Large intestine (tissue), 3 donors: ENCODE measurements around the gene PATJ. TPM values are rescaled to one million over a fixed set of nuclear protein-coding genes. Genes with fewer than 3 reads are reported as not detected.

ENCODE experiments used
- DNase-seq, 2 donors: peaks; one replicate each; pipeline versions ENCODE4 v3.0.0 to v3.0.0-alpha.2; 2013
- H3K27ac ChIP-seq: one replicate; pipeline ENCODE4 v1.5.1; 2013; ENCODE audit warnings: low read length
- H3K27me3 ChIP-seq: 2 replicates; pipeline ENCODE4 v1.6.1; 2013; ENCODE audit warnings: low read length; ENCODE audit not compliant: control insufficient read depth, insufficient read depth
- H3K36me3 ChIP-seq: 2 replicates; pipeline ENCODE4 v1.6.1; 2013; ENCODE audit warnings: low read length; ENCODE audit not compliant: control insufficient read depth, insufficient read depth
- H3K4me1 ChIP-seq: one replicate; pipeline ENCODE4 v1.6.1; 2013; ENCODE audit warnings: low read length; ENCODE audit not compliant: control insufficient read depth, insufficient read depth
- H3K4me3 ChIP-seq: one replicate; pipeline ENCODE4 v1.5.1; 2013; ENCODE audit warnings: low read length
- H3K9me3 ChIP-seq: one replicate; pipeline ENCODE4 v1.6.1; 2013; ENCODE audit warnings: mild to moderate bottlenecking, low read depth, low read length, moderate library complexity; ENCODE audit not compliant: control insufficient read depth
- WGBS: methylation state at CpG from one replicate; pipeline ENCODE4 v1.1.5; 2013; ENCODE audit warnings: low lambda C conversion rate; ENCODE audit not compliant: insufficient coverage; 5-methylcytosine and 5-hydroxymethylcytosine counted together
- polyA plus RNA-seq: library from polyadenylated mRNA; unstranded; fragments of 120-200 nt; gene quantifications from one replicate; pipeline ENCODE4 v1.2.1, GENCODE V29; 2013

Gene PATJ
- polyA plus RNA-seq, 1 donor: 33.0 TPM

- no peaks in the 10 kb centered on the region for H3K9me3 ChIP-seq
- H3K27ac ChIP-seq: peak overlapping the region; percentile 48
Measured at GRCh38 chr1:61746813-61747212, 4.5 kb downstream of the PATJ start.

GRCh38 chr1:61748566-61748965 is 6.3 kb downstream of the PATJ start:
- no CpG with 5 or more reads among the region's 4 CpGs for WGBS

More at GRCh38 chr1:61746813-61747212, 4.5 kb downstream of the PATJ start:
- Histone ChIP-seq H3K4me3 (no peak overlapping the region), H3K4me1 (peaks cover 17% of the 10 kb centered on the region), H3K36me3 (no peaks in the 10 kb centered on the region), H3K27me3 (no peaks in the 10 kb centered on the region)
- DNase-seq: peak; percentile 23 to 60
- 60% methylated on average over 1 of the region's 1 CpG for WGBS

GRCh38 chr1:61749574-61749973 is 7.3 kb downstream of the PATJ start:
- WGBS: no CpG with 5 or more reads among the region's 2 CpGs
- no peak overlapping the region for H3K27ac ChIP-seq
- no peak for DNase-seq
- no peaks in the 10 kb centered on the region for H3K27me3 ChIP-seq
- H3K9me3 ChIP-seq: no peaks in the 10 kb centered on the region
- no peaks in the 10 kb centered on the region for H3K36me3 ChIP-seq
- H3K4me1 ChIP-seq: peaks cover 9% of the 10 kb centered on the region
- no peak overlapping the region for H3K4me3 ChIP-seq

More at GRCh38 chr1:61748566-61748965, 6.3 kb downstream of the PATJ start:
- Histone ChIP-seq H3K4me1 (peaks cover 14% of the 10 kb centered on the region), H3K4me3 (no peak overlapping the region), H3K27ac (no peak overlapping the region), H3K9me3 (no peaks in the 10 kb centered on the region), H3K36me3 (no peaks in the 10 kb centered on the region), H3K27me3 (no peaks in the 10 kb centered on the region)
- DNase-seq: no peak

- DNase-seq: no peak
- 33% methylated on average over 1 of the region's 1 CpG for WGBS
- no peaks in the 10 kb centered on the region for H3K27me3 ChIP-seq
- no peak overlapping the region for H3K27ac ChIP-seq
- H3K9me3 ChIP-seq: no peaks in the 10 kb centered on the region
- peaks cover 2% of the 10 kb centered on the region for H3K36me3 ChIP-seq
- H3K4me1 ChIP-seq: no peaks in the 10 kb centered on the region
- H3K4me3 ChIP-seq: no peak overlapping the region
Measured at GRCh38 chr1:61752921-61753389, 10.7 kb downstream of the PATJ start.

GRCh38 chr1:61753998-61754508 is 11.8 kb downstream of the PATJ start:
- H3K27ac ChIP-seq: no peak overlapping the region
- WGBS: no CpG with 5 or more reads among the region's 1 CpG

GRCh38 chr1:61754545-61754944 is 12.3 kb downstream of the PATJ start:
- Histone ChIP-seq H3K36me3 (peaks cover 2% of the 10 kb centered on the region), H3K4me3 (no peak overlapping the region), H3K4me1 (no peaks in the 10 kb centered on the region), H3K9me3 (no peaks in the 10 kb centered on the region), H3K27me3 (no peaks in the 10 kb centered on the region), H3K27ac (no peak overlapping the region)
- DNase-seq: no peak
- 100% methylated on average over 1 of the region's 4 CpGs for WGBS

More at GRCh38 chr1:61753998-61754508, 11.8 kb downstream of the PATJ start:
- Histone ChIP-seq H3K9me3 (no peaks in the 10 kb centered on the region), H3K4me3 (no peak overlapping the region), H3K36me3 (peaks cover 2% of the 10 kb centered on the region), H3K27me3 (no peaks in the 10 kb centered on the region), H3K4me1 (no peaks in the 10 kb centered on the region)
- no peak for DNase-seq

GRCh38 chr1:61756773-61757172 is 14.5 kb downstream of the PATJ start:
- Histone ChIP-seq H3K36me3 (peaks cover 2% of the 10 kb centered on the region), H3K4me3 (no peak overlapping the region)
- 80% methylated on average over 1 of the region's 3 CpGs for WGBS

GRCh38 chr1:61757950-61758349 is 15.7 kb downstream of the PATJ start:
- peaks cover 2% of the 10 kb centered on the region for H3K36me3 ChIP-seq
- no peak overlapping the region for H3K4me3 ChIP-seq
- DNase-seq: no peak
- no peaks in the 10 kb centered on the region for H3K27me3 ChIP-seq
- no peaks in the 10 kb centered on the region for H3K9me3 ChIP-seq
- WGBS: no CpG with 5 or more reads among the region's 2 CpGs
- no peak overlapping the region for H3K27ac ChIP-seq
- H3K4me1 ChIP-seq: no peaks in the 10 kb centered on the region

More at GRCh38 chr1:61756773-61757172, 14.5 kb downstream of the PATJ start:
- Histone ChIP-seq H3K27ac (no peak overlapping the region), H3K4me1 (no peaks in the 10 kb centered on the region), H3K9me3 (no peaks in the 10 kb centered on the region), H3K27me3 (no peaks in the 10 kb centered on the region)
- DNase-seq: no peak

- H3K27ac ChIP-seq: no peak overlapping the region
- no peak overlapping the region for H3K4me3 ChIP-seq
- no peaks in the 10 kb centered on the region for H3K4me1 ChIP-seq
- H3K9me3 ChIP-seq: no peaks in the 10 kb centered on the region
- H3K27me3 ChIP-seq: no peaks in the 10 kb centered on the region
- DNase-seq: no peak
- no CpG with 5 or more reads among the region's 1 CpG for WGBS
- H3K36me3 ChIP-seq: peaks cover 39% of the 10 kb centered on the region
Measured at GRCh38 chr1:61770131-61770530, 27.9 kb downstream of the PATJ start.

- 100% methylated on average over 2 of the region's 2 CpGs for WGBS
- no peaks in the 10 kb centered on the region for H3K9me3 ChIP-seq
- H3K4me3 ChIP-seq: no peak overlapping the region
- H3K4me1 ChIP-seq: no peaks in the 10 kb centered on the region
- peaks cover 21% of the 10 kb centered on the region for H3K36me3 ChIP-seq
- H3K27ac ChIP-seq: no peak overlapping the region
- DNase-seq: no peak
- no peaks in the 10 kb centered on the region for H3K27me3 ChIP-seq
Measured at GRCh38 chr1:61776091-61776490, 33.8 kb downstream of the PATJ start.

GRCh38 chr1:61779231-61779630 is 37.0 kb downstream of the PATJ start:
- H3K4me3 ChIP-seq: no peak overlapping the region

More at GRCh38 chr1:61779231-61779630, 37.0 kb downstream of the PATJ start:
- Histone ChIP-seq H3K36me3 (peaks cover 19% of the 10 kb centered on the region), H3K4me1 (no peaks in the 10 kb centered on the region), H3K9me3 (no peaks in the 10 kb centered on the region), H3K27me3 (no peaks in the 10 kb centered on the region), H3K27ac (no peak overlapping the region)
- DNase-seq: no peak
- WGBS: no CpG with 5 or more reads among the region's 2 CpGs
